HFF-Myc (cell line): ENCODE measurements around the gene CCER1.

Experiments
- DNase-seq: peaks from one replicate; pipeline ENCODE4 v3.0.0-alpha.2; 2011; ENCODE audit warnings: low read depth; ENCODE audit errors: extremely low read depth
- H3K4me3 ChIP-seq: replicated peaks from 2 replicates; pipeline ENCODE4 v1.5.1; 2011; ENCODE audit warnings: low read depth, mild to moderate bottlenecking, control low read depth, low read length
- CTCF ChIP-seq: IDR thresholded peaks from 2 replicates; pipeline ENCODE4 v1.5.1; 2012; ENCODE audit warnings: mild to moderate bottlenecking, low read depth, low read length, control low read depth; ENCODE audit errors: missing control alignments

CCER1 gene

GRCh38 chr12:90943255-90943654 is 11.7 kb downstream of the CCER1 start:
- no peak for DNase-seq
- H3K4me3 ChIP-seq: no peak overlapping the region
- TF ChIP-seq CTCF: no peak

- no peak overlapping the region for H3K4me3 ChIP-seq
- TF ChIP-seq CTCF: peak; percentile 52
- no peak for DNase-seq
Observed at GRCh38 chr12:90940872-90941499, 14.0 kb downstream of the CCER1 start.

- no peak for DNase-seq
- no peak for TF ChIP-seq CTCF
- H3K4me3 ChIP-seq: no peak overlapping the region
Observed at GRCh38 chr12:90939382-90939781, 15.6 kb downstream of the CCER1 start.

- no peak for TF ChIP-seq CTCF
- DNase-seq: no peak
- H3K4me3 ChIP-seq: no peak overlapping the region
Observed at GRCh38 chr12:90938451-90938850, 16.5 kb downstream of the CCER1 start.

GRCh38 chr12:90937651-90938050 is 17.3 kb downstream of the CCER1 start:
- no peak overlapping the region for H3K4me3 ChIP-seq
- TF ChIP-seq CTCF: no peak
- no peak for DNase-seq

- TF ChIP-seq CTCF: no peak
- no peak for DNase-seq
- H3K4me3 ChIP-seq: no peak overlapping the region
Observed at GRCh38 chr12:90936230-90937005, 18.6 kb downstream of the CCER1 start.

GRCh38 chr12:90925562-90925961 is 29.4 kb downstream of the CCER1 start:
- DNase-seq: no peak
- TF ChIP-seq CTCF: no peak

More at GRCh38 chr12:90925562-90925961, 29.4 kb downstream of the CCER1 start:
- H3K4me3 ChIP-seq: no peak overlapping the region
